ENCODE measurements around the gene PTGDR.

DNA sequence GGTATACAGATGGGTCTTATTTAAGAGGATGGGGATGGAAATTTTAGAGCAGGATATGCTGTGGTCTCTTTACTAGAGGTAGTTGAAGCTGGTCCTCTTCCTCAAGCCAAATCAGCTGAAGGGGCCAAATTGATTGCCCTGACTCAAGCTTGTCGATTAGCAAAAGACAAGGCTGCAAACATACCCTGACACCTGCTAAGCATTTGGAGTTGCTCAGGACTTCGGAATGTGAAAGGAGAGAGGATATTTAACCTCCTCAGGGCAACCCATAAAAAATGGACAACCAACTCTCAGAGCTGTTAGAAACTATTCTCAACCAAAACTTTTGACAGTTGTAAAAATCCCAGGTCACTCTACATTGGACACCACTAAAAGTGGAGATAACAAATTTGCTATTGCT is 15.6 kb downstream of the PTGDR start:
- TF ChIP-seq, protein P1, sequence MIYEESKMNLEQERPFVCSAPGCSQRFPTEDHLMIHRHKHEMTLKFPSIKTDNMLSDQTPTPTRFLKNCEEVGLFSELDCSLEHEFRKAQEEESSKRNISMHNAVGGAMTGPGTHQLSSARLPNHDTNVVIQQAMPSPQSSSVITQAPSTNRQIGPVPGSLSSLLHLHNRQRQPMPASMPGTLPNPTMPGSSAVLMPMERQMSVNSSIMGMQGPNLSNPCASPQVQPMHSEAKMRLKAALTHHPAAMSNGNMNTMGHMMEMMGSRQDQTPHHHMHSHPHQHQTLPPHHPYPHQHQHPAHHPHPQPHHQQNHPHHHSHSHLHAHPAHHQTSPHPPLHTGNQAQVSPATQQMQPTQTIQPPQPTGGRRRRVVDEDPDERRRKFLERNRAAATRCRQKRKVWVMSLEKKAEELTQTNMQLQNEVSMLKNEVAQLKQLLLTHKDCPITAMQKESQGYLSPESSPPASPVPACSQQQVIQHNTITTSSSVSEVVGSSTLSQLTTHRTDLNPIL (CRISPR knock-in tag; IDR thresholded peaks at IDR 0.05; ENCODE audit: low read depth), result no peak
- TF ChIP-seq ARNTL (CRISPR knock-in tag; IDR thresholded peaks at IDR 0.05; ENCODE audit: borderline replicate concordance, low read depth) (no peak), POU6F1 (CRISPR knock-in tag; IDR thresholded peaks at IDR 0.05; ENCODE audit: borderline replicate concordance, low read depth) (no peak), PPARA (CRISPR knock-in tag; IDR thresholded peaks at IDR 0.05; ENCODE audit: borderline replicate concordance) (no peak), ISL1 (CRISPR knock-in tag; IDR thresholded peaks at IDR 0.05) (no peak)
